ENCODE measurements around the gene CILP2. TPM values are rescaled to one million over a fixed set of nuclear protein-coding genes. Genes with fewer than 3 reads are reported as not detected.

CILP2 gene
- total RNA-seq, 2 donors from 2014 or later = 0.66 TPM; not detected in 1

GRCh38 chr19:19520989-19521388 lies 17.1 kb upstream of the CILP2 start:
- WGBS, 2 donors = 78 to 80% methylated on average over 6 of the region's 6 CpGs
- no peak overlapping the region for H3K4me3 ChIP-seq
- H3K27me3 ChIP-seq = no peaks in the 10 kb centered on the region
- intact Hi-C loops (cut with DNase I) = no loop called here
- peaks cover 15% of the 10 kb centered on the region for H3K4me1 ChIP-seq
- no peak for ATAC-seq
- no peaks in the 10 kb centered on the region for H3K9me3 ChIP-seq
- TF ChIP-seq, protein P1, sequence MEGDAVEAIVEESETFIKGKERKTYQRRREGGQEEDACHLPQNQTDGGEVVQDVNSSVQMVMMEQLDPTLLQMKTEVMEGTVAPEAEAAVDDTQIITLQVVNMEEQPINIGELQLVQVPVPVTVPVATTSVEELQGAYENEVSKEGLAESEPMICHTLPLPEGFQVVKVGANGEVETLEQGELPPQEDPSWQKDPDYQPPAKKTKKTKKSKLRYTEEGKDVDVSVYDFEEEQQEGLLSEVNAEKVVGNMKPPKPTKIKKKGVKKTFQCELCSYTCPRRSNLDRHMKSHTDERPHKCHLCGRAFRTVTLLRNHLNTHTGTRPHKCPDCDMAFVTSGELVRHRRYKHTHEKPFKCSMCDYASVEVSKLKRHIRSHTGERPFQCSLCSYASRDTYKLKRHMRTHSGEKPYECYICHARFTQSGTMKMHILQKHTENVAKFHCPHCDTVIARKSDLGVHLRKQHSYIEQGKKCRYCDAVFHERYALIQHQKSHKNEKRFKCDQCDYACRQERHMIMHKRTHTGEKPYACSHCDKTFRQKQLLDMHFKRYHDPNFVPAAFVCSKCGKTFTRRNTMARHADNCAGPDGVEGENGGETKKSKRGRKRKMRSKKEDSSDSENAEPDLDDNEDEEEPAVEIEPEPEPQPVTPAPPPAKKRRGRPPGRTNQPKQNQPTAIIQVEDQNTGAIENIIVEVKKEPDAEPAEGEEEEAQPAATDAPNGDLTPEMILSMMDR (IDR thresholded peaks at IDR 0.05) = no peak
- no peak for TF ChIP-seq POLR2A (IDR thresholded peaks at IDR 0.05)
- H3K27ac ChIP-seq = no peak overlapping the region
- no peak for DNase-seq
- H3K36me3 ChIP-seq (replicated peaks in 1 of 2; ENCODE audit: insufficient read depth in 1 of 2, low read depth in 2 of 2) = no peaks in the 10 kb centered on the region

GRCh38 chr19:19523177-19523576 lies 14.9 kb upstream of the CILP2 start:
- WGBS, 2 donors = 88 to 100% methylated on average over 3 of the region's 3 CpGs
- no peak overlapping the region for H3K27ac ChIP-seq
- no peak overlapping the region for H3K4me3 ChIP-seq
- no peaks in the 10 kb centered on the region for H3K9me3 ChIP-seq
- intact Hi-C loops (cut with DNase I) = no loop called here
- H3K27me3 ChIP-seq = no peaks in the 10 kb centered on the region
- TF ChIP-seq, protein P1 (IDR thresholded peaks at IDR 0.05) = no peak
- no peak for TF ChIP-seq POLR2A (IDR thresholded peaks at IDR 0.05)
- H3K4me1 ChIP-seq = no peaks in the 10 kb centered on the region
- DNase-seq (no peak), ATAC-seq (no peak)
- peaks cover 0 to 3% of the 10 kb centered on the region in 2 donors for H3K36me3 ChIP-seq (replicated peaks in 1 of 2; ENCODE audit: insufficient read depth in 1 of 2, low read depth in 2 of 2)

- H3K4me1 ChIP-seq = no peaks in the 10 kb centered on the region
- peaks cover 0 to 3% of the 10 kb centered on the region in 2 donors for H3K36me3 ChIP-seq (replicated peaks in 1 of 2; ENCODE audit: insufficient read depth in 1 of 2, low read depth in 2 of 2)
- no peak for ATAC-seq
- H3K27ac ChIP-seq = no peak overlapping the region
- WGBS, 2 donors = 84 to 97% methylated on average over 7 of the region's 7 CpGs
- H3K4me3 ChIP-seq = no peak overlapping the region
- no peaks in the 10 kb centered on the region for H3K27me3 ChIP-seq
- no peak for TF ChIP-seq POLR2A (IDR thresholded peaks at IDR 0.05)
- TF ChIP-seq, protein P1 (IDR thresholded peaks at IDR 0.05) = no peak
- intact Hi-C loops (cut with DNase I) = no loop called here
- DNase-seq = no peak
- H3K9me3 ChIP-seq = no peaks in the 10 kb centered on the region
Observed at GRCh38 chr19:19524053-19524452, 14.0 kb upstream of the CILP2 start.

DNA sequence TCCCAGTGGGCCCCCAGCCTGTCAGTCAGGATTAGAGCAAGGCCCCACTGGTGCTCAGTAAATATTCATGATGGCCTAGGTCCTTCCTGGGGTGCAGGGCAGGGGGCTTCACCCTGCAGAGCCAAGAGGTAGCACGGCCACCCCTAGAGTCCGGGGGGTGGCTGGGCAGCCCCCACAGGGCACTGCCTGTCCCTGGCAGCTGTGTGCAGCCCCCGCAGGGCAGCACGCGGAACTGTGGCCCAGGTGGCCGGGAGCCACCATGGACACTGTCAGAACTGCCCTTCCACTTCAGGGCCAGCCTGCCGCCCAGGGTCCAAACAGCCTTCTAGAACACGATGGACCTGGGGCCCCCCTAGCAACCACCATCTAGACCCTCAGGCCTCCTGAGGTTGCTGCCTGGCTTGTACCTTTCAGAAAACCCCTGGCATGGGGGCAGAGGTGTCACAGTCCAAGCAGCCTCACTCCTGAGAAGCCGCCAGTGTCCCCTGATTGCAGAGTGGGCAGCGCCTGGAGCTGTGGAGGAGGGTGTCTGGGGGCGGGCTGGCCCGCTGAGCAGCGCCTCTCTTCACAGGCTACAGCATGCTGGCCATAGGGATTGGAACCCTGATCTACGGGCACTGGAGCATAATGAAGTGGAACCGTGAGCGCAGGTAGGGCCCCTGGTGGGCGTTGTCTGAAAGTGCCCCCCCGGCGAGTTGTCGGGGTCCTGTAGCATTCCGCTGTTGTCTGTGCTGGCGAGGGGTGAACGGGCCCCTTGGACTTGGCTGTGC lies 12.3 kb upstream of the CILP2 start:
- no peak overlapping the region for H3K27ac ChIP-seq
- peaks cover 0 to 3% of the 10 kb centered on the region in 2 donors for H3K36me3 ChIP-seq (replicated peaks in 1 of 2; ENCODE audit: insufficient read depth in 1 of 2, low read depth in 2 of 2)
- WGBS, 2 donors = 70 to 87% methylated on average over 2 to 20 of the region's 23 CpGs
- ATAC-seq = no peak
- no peak for DNase-seq
- no peaks in the 10 kb centered on the region for H3K27me3 ChIP-seq
- intact Hi-C loops (cut with DNase I) = loop anchor here (5.0 kb wide), 1 partner anchor 122 kb away; no protein-coding TSS in a partner anchor
- H3K4me1 ChIP-seq = no peaks in the 10 kb centered on the region
- H3K4me3 ChIP-seq = no peak overlapping the region
- TF ChIP-seq, protein P1 (IDR thresholded peaks at IDR 0.05) = no peak
- no peak for TF ChIP-seq POLR2A (IDR thresholded peaks at IDR 0.05)
- no peaks in the 10 kb centered on the region for H3K9me3 ChIP-seq

Data from body of pancreas (tissue), 4 donors.